OCI-LY7 (cell line): ENCODE results near the gene GLB1L2. TPM values are rescaled to one million over a fixed set of nuclear protein-coding genes. Genes with fewer than 3 reads are reported as not detected.

Experiments
- BruUV-seq: library from RNA; stranded (reverse); fragments of 400-500 nt; replicated peaks from 2 replicates; lab custom pipeline; 2021; lab: Mats Ljungman, UMichigan
- CTCF ChIA-PET: fragments of 300-600 bp; sonication (Branson Sonifier 250); formaldehyde crosslinking; loops from one replicate; lab custom pipeline; 2022; ENCODE audit warnings: antibody characterized with exemption; ENCODE audit not compliant: unreplicated experiment; lab: Charles Lee
- POLR2A ChIA-PET: fragments of 300-600 bp; sonication (Branson Sonifier 250); formaldehyde crosslinking; loops from one replicate; lab custom pipeline; 2022; ENCODE audit warnings: antibody characterized with exemption; lab: Charles Lee
- DNase-seq: peaks from one replicate; pipeline ENCODE4 v3.0.0-alpha.2; 2015; ENCODE audit warnings: low spot score
- H2AFZ ChIP-seq: fragments of 200-600 bp; sonication (generic), shearing (Covaris generic); 2 replicates; pipeline ENCODE4 v1.6.1; 2014; ENCODE audit warnings: mild to moderate bottlenecking, antibody characterized with exemption, low read length, moderate library complexity
- H3K27ac ChIP-seq: fragments of 200-600 bp; sonication (generic); 2 replicates; pipeline ENCODE4 v1.5.1; 2014; ENCODE audit warnings: mixed run types, low read depth, mild to moderate bottlenecking, moderate library complexity, low read length, inconsistent platforms; ENCODE audit not compliant: poor library complexity, severe bottlenecking
- H3K36me3 ChIP-seq: fragments of 200-600 bp; sonication (generic); 2 replicates; pipeline ENCODE4 v1.6.1; 2014; ENCODE audit warnings: mild to moderate bottlenecking, antibody characterized with exemption, low read length, moderate library complexity, mixed read lengths; ENCODE audit not compliant: insufficient read depth
- H3K4me1 ChIP-seq: fragments of 200-600 bp; sonication (generic); 2 replicates; pipeline ENCODE4 v1.5.1; 2014; ENCODE audit warnings: mild to moderate bottlenecking, low read length; ENCODE audit not compliant: insufficient read depth, poor library complexity, severe bottlenecking
- H3K4me2 ChIP-seq: fragments of 200-600 bp; sonication (generic); 2 replicates; pipeline ENCODE4 v1.6.1; 2014; ENCODE audit warnings: mild to moderate bottlenecking, low read length
- H3K4me3 ChIP-seq: fragments of 200-600 bp; sonication (generic); 2 replicates; pipeline ENCODE4 v1.5.1; 2014; ENCODE audit warnings: mild to moderate bottlenecking, low read depth, low read length; ENCODE audit not compliant: poor library complexity, severe bottlenecking
- H3K79me2 ChIP-seq: fragments of 200-600 bp; sonication (generic); 2 replicates; pipeline ENCODE4 v1.6.1; 2016; ENCODE audit warnings: low read depth, mild to moderate bottlenecking, low read length, moderate library complexity, mixed read lengths; ENCODE audit not compliant: insufficient read depth
- H3K9me2 ChIP-seq: fragments of 200-600 bp; sonication (generic); 2 replicates; pipeline ENCODE4 v1.6.1; 2016; ENCODE audit warnings: mild to moderate bottlenecking, low read length, mixed read lengths; ENCODE audit not compliant: insufficient read depth
- H3K9me3 ChIP-seq: fragments of 200-600 bp; sonication (generic); 2 replicates; pipeline ENCODE4 v1.6.1; 2014; ENCODE audit warnings: mild to moderate bottlenecking, mixed run types, low read length, mixed read lengths
- H4K20me1 ChIP-seq: fragments of 200-600 bp; sonication (generic); 2 replicates; pipeline ENCODE4 v1.6.1; 2014; ENCODE audit warnings: mild to moderate bottlenecking, antibody characterized with exemption, low read length, moderate library complexity, mixed read lengths; ENCODE audit not compliant: insufficient read depth
- CTCF ChIP-seq: fragments of 200-600 bp; sonication (generic); conservative IDR thresholded peaks from 2 replicates; pipeline ENCODE4 v1.5.1; 2014; ENCODE audit warnings: mild to moderate bottlenecking, antibody characterized with exemption, low read length, moderate library complexity, mixed read lengths
- EZH2phosphoT487 ChIP-seq: fragments of 200-600 bp; sonication (generic); IDR thresholded peaks from 2 replicates; pipeline ENCODE4 v1.6.1; 2018; ENCODE audit warnings: low read depth, borderline replicate concordance, mild to moderate bottlenecking, mixed run types, antibody characterized with exemption, low read length, moderate library complexity, mixed read lengths
- intact Hi-C: fragments of 100-400 bp; cut with micrococcal nuclease; formaldehyde crosslinking; loops from one replicate; pipeline ENCODE4 v1.10.0; 2022; ENCODE audit not compliant: unreplicated experiment
- total RNA-seq, 2 experiments: library from RNA; depleted of rRNA in 1 of 2; stranded (reverse); fragments of >200 nt in 1 of 2; shearing (Covaris generic) in 1 of 2; gene quantifications; 2 replicates each; pipeline ENCODE4 v1.2.3, GENCODE V29; 2014 to 2022

The GLB1L2 gene
- total RNA-seq, 2 experiments from 2014 or later, result not detected

GRCh38 chr11:134312223-134312622, 19.6 kb upstream of the GLB1L2 start:
- ChIA-PET CTCF (no interaction called here), POLR2A (no interaction called here)

GRCh38 chr11:134312807-134313206, 19.0 kb upstream of the GLB1L2 start:
- no peak overlapping the region for H3K4me3 ChIP-seq
- H3K36me3 ChIP-seq, result no peaks in the 10 kb centered on the region
- H3K4me2 ChIP-seq, result no peak overlapping the region
- TF ChIP-seq CTCF (no peak), EZH2phosphoT487 (no peak)
- no peaks in the 10 kb centered on the region for H4K20me1 ChIP-seq
- H3K27ac ChIP-seq, result no peak overlapping the region
- ChIA-PET CTCF (no interaction called here), POLR2A (no interaction called here)
- H3K79me2 ChIP-seq, result no peaks in the 10 kb centered on the region
- H2AFZ ChIP-seq, result no peak overlapping the region
- DNase-seq, result no peak
- intact Hi-C loops, result no loop called here
- no peaks in the 10 kb centered on the region for H3K4me1 ChIP-seq
- no peaks in the 10 kb centered on the region for H3K9me2 ChIP-seq
- 0 out of 2 replicates have a peak, but pooled peaks cover 3% of the 10 kb centered on the region for H3K9me3 ChIP-seq
- no TSS peak for BruUV-seq

More at GRCh38 chr11:134312223-134312622, 19.6 kb upstream of the GLB1L2 start:
- Histone ChIP-seq H3K36me3 (no peaks in the 10 kb centered on the region), H3K4me2 (no peak overlapping the region), H3K27ac (no peak overlapping the region), H3K79me2 (no peaks in the 10 kb centered on the region), H4K20me1 (no peaks in the 10 kb centered on the region), H2AFZ (no peak overlapping the region), H3K4me1 (no peaks in the 10 kb centered on the region), H3K9me3 (0 out of 2 replicates have a peak, but pooled peaks cover 3% of the 10 kb centered on the region), H3K4me3 (no peak overlapping the region), H3K9me2 (no peaks in the 10 kb centered on the region)
- intact Hi-C loops, result no loop called here
- DNase-seq, result no peak
- TF ChIP-seq CTCF (no peak), EZH2phosphoT487 (no peak)
- no TSS peak for BruUV-seq

- H3K4me2 ChIP-seq, result no peak overlapping the region
Measured at GRCh38 chr11:134313379-134313778, 18.4 kb upstream of the GLB1L2 start.

More at GRCh38 chr11:134313379-134313778, 18.4 kb upstream of the GLB1L2 start:
- ChIA-PET CTCF (no interaction called here), POLR2A (no interaction called here)
- no peak for DNase-seq
- Histone ChIP-seq H3K9me2 (no peaks in the 10 kb centered on the region), H3K27ac (no peak overlapping the region), H3K4me1 (no peaks in the 10 kb centered on the region), H3K4me3 (no peak overlapping the region), H3K79me2 (no peaks in the 10 kb centered on the region), H3K36me3 (no peaks in the 10 kb centered on the region), H2AFZ (no peak overlapping the region), H3K9me3 (0 out of 2 replicates have a peak, but pooled peaks cover 3% of the 10 kb centered on the region), H4K20me1 (no peaks in the 10 kb centered on the region)
- TF ChIP-seq EZH2phosphoT487 (no peak), CTCF (no peak)
- intact Hi-C loops, result no loop called here
- BruUV-seq, result no TSS peak
